SH-SY5Y (cell line): ENCODE measurements around the gene MAST4.

Experiments
- GATA2 ChIP-seq: IDR thresholded peaks from 2 replicates; pipeline ENCODE4 v1.6.1; 2011; ENCODE audit warnings: mild to moderate bottlenecking, low read depth, low read length
- GATA3 ChIP-seq: IDR thresholded peaks from 2 replicates; pipeline ENCODE4 v1.6.1; 2011; ENCODE audit warnings: low read depth, mild to moderate bottlenecking, low read length, moderate library complexity

Gene MAST4

DNA sequence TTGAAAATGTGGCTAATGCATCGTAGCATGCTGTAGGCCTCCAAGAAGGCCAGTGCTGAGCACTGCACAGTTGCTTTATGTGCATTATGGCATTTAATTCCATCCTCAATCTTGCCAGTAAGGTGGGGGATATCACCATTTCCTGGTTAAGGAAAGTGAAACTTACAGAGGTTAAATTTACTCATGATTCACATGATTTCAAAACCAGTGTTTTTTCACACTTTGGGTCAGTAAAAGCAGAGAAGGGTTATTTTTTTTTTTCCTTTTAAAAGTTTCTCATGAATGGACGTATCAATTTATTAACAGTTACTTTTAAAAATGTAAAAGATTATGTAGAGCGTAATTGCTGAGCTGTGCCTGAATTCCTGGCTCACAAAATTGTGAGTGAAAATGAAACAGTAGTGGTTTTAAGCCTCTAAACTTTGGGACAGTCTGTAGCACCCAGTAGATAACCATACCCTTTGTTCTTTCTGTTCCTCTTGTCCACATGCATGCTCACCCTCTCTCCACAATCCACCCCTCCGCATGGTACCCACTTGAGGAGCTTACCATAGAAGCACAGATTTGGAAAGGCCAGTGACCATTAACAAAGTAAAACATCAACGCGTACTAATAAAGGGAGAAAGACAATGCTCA lies 21.2 kb downstream of the MAST4 start:
- TF ChIP-seq GATA3 (no peak), GATA2 (no peak)

DNA sequence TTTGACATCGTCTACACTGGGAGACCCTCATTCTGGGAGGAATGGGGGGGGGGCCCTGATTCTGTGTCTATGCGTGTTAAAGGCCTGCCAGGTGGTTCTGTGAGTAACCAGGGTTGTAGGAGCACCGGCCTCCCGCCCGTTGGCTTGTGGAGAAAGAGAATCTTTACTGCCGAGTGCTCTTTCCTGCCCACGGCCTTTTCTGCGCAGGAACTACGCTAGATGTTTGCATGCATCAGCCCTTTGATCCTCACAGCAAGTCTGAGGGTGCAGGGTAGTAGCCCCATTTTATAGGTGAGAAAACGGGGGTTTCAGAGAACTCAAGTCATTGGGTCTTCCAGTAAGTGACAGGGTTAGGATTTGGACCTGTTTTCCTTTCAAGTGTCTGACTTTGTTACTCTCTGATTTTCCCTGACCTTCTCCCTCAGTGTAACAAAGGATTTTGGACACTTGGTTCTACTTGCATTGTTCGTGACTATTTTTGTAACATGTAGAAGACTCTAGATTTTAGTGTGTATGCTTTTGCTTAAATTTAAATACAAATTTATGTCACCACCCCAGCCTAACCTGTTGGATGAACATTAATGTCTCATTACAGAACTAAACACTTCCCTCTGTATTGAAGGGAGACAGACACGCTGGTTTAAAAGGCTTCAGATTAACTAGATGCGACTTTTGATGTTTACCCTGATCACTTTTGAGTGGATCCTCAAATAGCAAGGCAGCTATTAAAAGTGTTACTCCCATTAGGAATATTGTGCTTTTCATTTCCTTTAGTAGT lies 22.0 kb downstream of the MAST4 start:
- TF ChIP-seq GATA3, result no peak

DNA sequence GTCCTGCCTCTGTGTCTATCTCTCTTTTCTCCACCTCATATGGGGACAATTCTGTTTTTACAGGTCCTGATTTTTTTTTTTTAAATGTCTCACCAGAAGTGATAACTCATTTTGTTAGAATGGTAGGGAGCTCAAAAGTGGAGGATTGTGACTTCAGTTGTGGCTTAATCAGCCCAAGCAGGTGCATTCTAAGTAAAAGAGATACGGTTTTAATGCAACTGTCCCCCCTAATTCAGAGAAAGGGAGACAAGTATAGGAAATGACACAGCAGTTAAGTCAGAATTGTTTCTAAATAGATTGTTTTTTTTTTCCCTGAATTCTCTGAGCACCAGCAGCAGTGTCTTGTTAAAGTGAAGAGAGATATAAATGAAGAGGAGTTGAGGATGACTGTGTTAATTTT lies 24.5 kb downstream of the MAST4 start:
- no peak for TF ChIP-seq GATA2
- TF ChIP-seq GATA3, result no peak

DNA sequence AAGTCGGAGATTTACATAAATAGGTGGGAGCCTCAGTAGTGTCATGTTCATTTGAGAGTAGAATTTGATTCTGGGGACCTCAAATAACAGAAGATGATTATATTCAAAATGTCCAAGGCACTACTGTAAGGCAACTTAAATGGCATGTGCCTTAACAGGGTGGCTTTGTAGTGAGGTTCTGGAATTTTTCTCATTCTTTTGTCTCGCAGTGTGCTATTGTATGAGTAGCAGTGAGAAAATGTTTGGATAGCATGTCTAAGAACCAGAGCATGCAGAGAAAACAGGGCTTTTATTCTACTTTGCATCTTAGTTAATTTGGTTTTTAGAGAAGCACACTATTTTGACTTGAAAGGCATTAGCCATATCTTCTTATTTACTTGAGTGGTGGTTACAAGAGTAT lies 25.0 kb downstream of the MAST4 start:
- no peak for TF ChIP-seq GATA3
- TF ChIP-seq GATA2, result no peak

DNA sequence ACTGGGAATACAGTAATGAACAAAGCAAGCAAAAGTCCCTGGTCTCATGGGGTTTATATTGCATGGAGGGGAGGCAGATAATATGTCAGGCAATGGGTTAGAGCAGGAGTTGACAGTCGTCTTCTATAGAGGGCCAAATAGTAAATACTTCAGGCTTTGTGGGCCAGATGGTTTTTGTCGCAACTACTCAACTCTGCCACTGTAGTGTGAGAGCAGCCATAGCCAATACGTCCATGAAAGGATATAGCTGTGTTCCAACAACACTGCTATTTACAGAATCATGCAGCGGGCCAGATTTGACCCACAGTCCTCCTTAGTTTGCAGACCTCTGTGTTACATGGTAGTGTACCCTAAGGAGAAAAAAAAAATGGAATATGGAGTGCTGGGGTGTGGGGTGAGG lies 25.5 kb downstream of the MAST4 start:
- TF ChIP-seq GATA3 (no peak), GATA2 (no peak)

DNA sequence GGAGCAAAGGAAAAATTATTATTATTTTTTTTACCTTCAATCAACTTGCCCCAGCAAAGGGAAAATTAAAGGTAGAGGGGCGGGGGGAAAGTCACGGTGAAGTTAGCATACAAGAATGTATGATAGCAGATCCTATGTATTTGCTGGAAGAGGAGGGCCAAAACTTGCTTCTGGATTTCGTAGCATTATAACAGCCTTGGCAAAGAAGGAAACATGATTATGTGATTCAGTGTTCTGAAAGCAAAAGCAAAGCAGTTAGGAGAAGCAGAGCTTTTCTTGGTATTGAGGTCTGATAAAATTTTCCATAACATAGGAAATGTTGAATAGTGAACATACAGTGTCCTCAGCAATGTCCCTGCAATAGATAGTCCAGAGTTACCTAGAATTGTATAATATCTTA lies 32.4 kb downstream of the MAST4 start:
- TF ChIP-seq GATA3 (no peak), GATA2 (no peak)

DNA sequence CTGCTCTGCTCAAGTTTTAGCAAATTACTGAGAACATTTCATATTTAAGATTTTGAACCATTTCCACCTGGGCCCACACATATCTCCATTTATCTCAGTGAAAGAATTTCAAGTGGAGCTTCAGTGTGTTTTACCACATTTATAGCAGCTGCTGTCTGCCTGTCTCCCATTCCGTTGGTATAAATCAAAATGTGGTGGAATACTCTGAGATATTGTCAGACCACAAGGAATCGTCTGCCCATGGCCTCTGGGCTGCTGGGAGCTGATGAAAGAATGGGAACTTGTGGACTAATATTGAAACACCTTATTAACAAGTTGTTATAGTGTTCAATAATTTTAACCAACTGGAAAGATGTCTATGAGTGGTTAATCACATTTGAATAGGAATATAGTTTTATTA lies 33.3 kb downstream of the MAST4 start:
- TF ChIP-seq GATA3 (no peak), GATA2 (no peak)

DNA sequence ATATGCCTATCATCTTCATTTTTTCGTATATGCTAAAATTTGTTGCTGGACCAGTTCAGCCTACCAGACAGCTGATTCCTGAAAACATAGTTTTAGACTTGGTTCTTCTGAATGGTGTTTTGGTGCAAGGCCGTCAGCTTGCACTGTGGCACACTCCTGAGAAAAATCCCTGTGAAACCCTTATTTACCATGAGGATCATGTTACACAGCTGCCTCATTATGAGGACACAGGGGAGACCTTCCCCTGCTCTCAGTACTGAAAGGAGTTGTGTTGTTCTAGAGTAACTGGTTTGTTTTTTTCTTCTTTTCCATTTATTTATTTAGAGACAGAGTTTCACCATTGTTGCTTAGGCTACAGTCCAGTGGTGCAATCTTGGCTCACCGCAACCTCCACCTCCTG lies 37.6 kb downstream of the MAST4 start:
- TF ChIP-seq GATA3 (no peak), GATA2 (no peak)

DNA sequence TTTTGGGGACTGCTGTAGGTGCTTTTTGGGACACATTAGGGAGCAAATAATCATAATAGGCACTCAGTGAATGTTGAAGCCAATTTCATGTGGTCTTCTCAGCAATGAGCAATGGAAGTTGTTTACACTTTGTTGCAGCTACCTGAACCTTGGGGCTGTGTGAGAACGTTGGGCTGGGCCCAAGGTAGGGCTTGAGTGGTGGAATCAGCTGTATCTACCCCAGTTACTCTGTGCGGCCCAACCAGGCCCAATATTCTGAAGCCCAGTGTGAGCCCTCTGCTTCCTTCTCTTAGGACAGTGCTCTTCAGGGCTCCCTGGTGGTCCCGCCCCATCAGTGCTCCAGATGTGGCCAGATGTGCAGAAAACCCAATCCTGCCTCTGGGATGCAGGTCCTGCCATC lies 38.4 kb downstream of the MAST4 start:
- TF ChIP-seq GATA2, result no peak

DNA sequence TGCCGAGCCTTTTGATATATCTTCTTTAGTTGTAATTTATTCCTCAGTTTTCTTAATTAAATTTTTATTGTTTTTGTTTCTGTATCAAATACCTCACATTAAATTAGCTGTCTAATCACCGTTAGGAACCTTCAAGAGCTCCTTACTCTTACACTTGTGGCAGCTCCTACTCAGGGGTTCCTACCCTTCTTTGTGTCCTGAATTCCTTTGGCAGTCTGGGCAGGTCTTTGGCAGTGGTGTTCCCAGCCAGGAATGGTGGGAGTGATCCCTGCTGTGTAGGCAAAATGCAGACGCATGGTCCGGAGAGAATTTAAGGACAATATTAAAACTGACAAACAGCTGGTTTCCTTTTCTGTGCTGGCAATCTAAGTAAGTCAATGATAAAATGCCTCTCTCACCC lies 41.8 kb downstream of the MAST4 start:
- no peak for TF ChIP-seq GATA2
- TF ChIP-seq GATA3, result no peak

DNA sequence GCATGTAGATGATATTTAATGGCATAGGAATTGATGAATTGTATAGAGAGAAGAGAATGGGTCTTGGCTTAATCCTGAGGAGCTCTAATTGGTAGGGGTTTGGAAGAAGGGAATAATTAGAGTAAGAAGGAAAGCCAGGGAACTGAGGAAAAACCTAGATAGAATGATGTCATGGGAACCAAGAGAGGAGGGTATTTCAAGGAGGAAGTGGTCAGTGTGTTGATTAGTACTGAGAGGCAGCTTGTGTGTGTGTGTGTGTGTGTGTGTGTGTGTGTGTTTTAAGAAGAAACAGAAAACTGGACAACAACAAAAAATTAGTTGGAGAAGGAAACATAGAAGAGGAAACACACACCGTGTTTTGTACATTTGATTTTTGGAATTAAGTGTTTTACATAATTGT lies 42.8 kb downstream of the MAST4 start:
- TF ChIP-seq GATA2 (no peak), GATA3 (no peak)

DNA sequence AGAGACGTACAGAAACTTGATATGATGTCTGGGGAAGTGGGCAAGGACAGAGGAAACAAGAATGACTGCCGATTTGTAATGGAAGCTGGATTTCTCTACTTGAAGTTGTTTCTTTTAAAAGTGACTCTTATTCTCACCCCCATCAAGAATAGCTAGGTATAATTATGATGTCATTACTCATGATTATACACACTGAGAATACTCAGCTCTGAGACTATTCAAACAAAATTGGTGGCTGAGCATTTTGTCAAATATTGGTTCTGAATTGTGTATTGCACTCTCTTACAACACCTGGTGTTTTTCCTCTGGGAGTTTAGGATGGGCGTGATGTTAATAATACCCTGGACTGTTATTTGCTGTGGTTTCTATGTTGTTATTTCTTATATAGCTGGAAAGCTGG lies 46.3 kb downstream of the MAST4 start:
- TF ChIP-seq GATA3 (no peak), GATA2 (no peak)

DNA sequence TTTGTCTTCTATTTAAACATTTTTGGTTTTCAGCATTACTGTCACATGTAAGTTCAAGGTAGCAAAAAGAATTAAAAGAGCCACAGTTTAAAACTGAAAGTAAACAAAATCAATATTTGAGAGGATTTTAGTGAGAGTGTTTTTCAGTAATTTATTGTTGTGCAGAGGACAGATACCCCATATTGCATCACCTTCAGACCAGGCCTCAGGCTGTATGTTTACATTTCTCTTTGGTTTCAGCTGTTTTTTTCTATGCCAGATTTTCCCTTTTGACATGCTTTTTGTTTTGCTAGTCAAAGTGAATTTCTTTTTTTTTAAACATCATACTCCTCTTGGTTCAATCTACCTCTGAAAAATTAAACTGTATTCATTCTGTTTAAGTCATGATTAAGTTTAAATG lies 47.2 kb downstream of the MAST4 start:
- no peak for TF ChIP-seq GATA2

DNA sequence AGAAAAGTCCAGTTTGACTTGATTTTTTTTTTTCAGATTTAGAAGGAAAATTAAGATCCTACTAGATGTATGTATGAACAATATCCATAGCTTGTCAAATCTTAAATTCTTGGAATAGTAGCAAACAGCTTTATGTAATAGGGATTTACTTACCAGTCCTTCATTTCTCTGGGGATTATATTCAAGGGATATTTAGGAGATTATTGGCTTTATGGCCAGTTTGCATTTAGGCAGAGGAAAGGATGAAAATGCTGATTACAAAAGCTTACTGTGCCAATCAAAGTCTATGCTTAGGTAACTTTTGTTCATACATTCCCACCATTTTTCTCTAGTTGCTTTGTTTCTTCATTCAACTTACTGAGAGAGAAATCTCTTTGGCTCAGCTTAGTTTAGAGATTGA lies 47.9 kb downstream of the MAST4 start:
- no peak for TF ChIP-seq GATA2
- no peak for TF ChIP-seq GATA3

DNA sequence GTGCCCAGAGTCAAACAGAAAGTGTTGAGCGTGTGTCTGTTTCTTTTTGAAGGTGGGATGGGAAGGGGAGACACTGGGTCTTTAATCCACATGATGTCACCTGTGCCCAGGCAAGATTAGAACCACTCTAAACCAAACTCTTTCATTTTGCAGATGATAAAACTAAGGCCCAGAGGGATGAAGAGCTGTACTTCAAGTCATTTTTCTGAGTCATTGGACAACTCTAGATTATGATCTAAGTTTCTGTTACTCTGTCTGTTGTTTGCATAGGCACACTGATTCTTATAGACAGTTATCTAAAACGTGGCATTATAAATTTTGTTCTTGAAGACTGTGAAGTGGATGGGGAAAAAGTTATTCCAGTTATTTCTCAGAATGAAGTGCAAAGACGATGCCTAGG lies 48.8 kb downstream of the MAST4 start:
- no peak for TF ChIP-seq GATA3
- no peak for TF ChIP-seq GATA2

DNA sequence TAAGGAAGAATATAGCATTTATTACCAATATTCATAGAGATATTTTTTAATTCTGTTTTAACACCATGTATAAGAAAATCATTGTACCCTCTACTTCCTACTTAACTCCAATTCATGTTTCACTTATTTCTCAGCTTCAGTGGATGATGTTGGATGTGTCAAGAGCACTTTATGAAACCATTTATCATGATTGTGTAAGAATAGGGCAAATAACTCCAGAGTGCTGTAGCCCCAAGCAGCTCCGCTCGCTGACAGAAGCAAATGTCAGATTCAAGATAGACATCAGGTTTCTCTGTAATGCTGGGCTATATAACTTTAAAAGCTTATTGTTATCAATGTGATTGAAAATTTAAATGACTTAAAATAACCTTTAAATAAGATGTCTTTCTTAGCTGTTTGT lies 50.4 kb downstream of the MAST4 start:
- TF ChIP-seq GATA3 (no peak), GATA2 (peak; percentile 37; the same call in 1 of the 2 replicates)
